Endodermal cell (in vitro differentiated cells): ENCODE data around the gene PRLHR. TPM values are rescaled to one million over a fixed set of nuclear protein-coding genes. Genes with fewer than 3 reads are reported as not detected.

Source experiments
- DNase-seq: peaks from one replicate; pipeline ENCODE4 v3.0.0-alpha.2; 2017
- H3K27ac ChIP-seq: 2 replicates; pipeline ENCODE4 v1.5.1; 2013; ENCODE audit warnings: mild to moderate bottlenecking, low read depth, low read length, moderate library complexity
- H3K27me3 ChIP-seq: 2 replicates; pipeline ENCODE4 v1.6.1; 2013; ENCODE audit warnings: mild to moderate bottlenecking, low read length, moderate library complexity; ENCODE audit not compliant: insufficient read depth, control insufficient read depth, poor library complexity, severe bottlenecking
- H3K36me3 ChIP-seq: 2 replicates; pipeline ENCODE4 v1.7.0; 2013; ENCODE audit warnings: mild to moderate bottlenecking, low read length, moderate library complexity; ENCODE audit not compliant: control insufficient read depth, insufficient read depth
- H3K4me1 ChIP-seq: one replicate; pipeline ENCODE4 v1.7.0; 2013; ENCODE audit warnings: low read length; ENCODE audit not compliant: control insufficient read depth, insufficient read depth
- H3K4me3 ChIP-seq: 2 replicates; pipeline ENCODE4 v1.5.1; 2013; ENCODE audit warnings: mild to moderate bottlenecking, low read length, moderate library complexity
- H3K9ac ChIP-seq: 2 replicates; pipeline ENCODE4 v1.6.1; 2013; ENCODE audit warnings: mild to moderate bottlenecking, low read length, moderate library complexity; ENCODE audit not compliant: poor library complexity, severe bottlenecking; ENCODE audit errors: extremely low read depth
- H3K9me3 ChIP-seq: 2 replicates; pipeline ENCODE4 v1.6.1; 2013; ENCODE audit warnings: mild to moderate bottlenecking, low read length, moderate library complexity; ENCODE audit not compliant: control insufficient read depth
- H3K27ac Mint-ChIP-seq: 2 replicates; pipeline ENCODE4 v1.8.0; 2020; ENCODE audit warnings: mixed read lengths
- H3K27me3 Mint-ChIP-seq: 2 replicates; pipeline ENCODE4 v1.8.0; 2021; ENCODE audit warnings: mild to moderate bottlenecking, mixed read lengths; ENCODE audit not compliant: insufficient read depth
- H3K36me3 Mint-ChIP-seq: 2 replicates; pipeline ENCODE4 v1.8.0; 2020; ENCODE audit warnings: low read depth, mixed read lengths
- H3K4me1 Mint-ChIP-seq: 2 replicates; pipeline ENCODE4 v1.8.0; 2020; ENCODE audit warnings: mixed read lengths
- H3K4me3 Mint-ChIP-seq: 2 replicates; pipeline ENCODE4 v1.8.0; 2020; ENCODE audit warnings: mild to moderate bottlenecking, moderate library complexity, mixed read lengths
- H3K9me3 Mint-ChIP-seq: 2 replicates; pipeline ENCODE4 v1.8.0; 2020; ENCODE audit warnings: mild to moderate bottlenecking, mixed read lengths
- WGBS, 2 experiments: methylation state at CpG; one replicate each; pipeline versions ENCODE4 v1.1.5 to v1.1.7; 2013; ENCODE audit warnings: missing lambda C conversion rate in 2 of 2, mixed read lengths in 1 of 2; ENCODE audit not compliant: insufficient coverage in 1 of 2, insufficient read length in 1 of 2; 5-methylcytosine and 5-hydroxymethylcytosine counted together
- total RNA-seq, 2 donors: library from RNA; stranded (reverse); fragmentation: NEBNext Ultra II Directional in 1 of 2; extraction: Animal tissue kit (Norgen Biotek cat#: 25700) in 1 of 2; gene quantifications; 2 replicates in 1 of 2; 3 replicates in 1 of 2; pipeline ENCODE4 v1.2.1, GENCODE V29; 2021
- TF ChIP-seq, protein P1 (sequence below): fragments of 200-600 bp; sonication (generic); conservative IDR thresholded peaks from 2 replicates; pipeline ENCODE4 v1.5.0; 2021; ENCODE audit warnings: antibody characterized with exemption, mild to moderate bottlenecking

The PRLHR gene
- total RNA-seq, 2 donors from 2014 or later: not detected

DNA sequence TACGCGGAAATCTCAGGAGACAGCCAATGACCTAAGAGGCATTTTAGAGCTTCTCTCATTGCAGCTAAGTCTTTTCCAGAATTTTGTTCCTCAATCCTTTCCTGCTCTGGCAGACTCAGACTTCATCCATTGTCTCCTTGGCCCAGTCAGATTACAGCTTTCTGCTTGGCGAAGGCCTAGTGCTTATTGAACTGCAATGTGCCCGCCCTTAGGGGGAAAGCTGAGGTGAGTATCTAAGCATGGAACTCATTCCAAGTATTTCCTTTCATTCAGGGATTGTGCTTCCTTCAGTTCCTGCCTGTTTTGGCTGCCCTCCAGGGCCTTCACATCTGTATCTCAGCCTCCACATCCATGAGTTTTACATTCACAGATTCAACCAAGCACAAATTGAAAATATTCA lies 37.5 kb downstream of the PRLHR start:
- peaks cover 3% of the 10 kb centered on the region for H3K27me3 Mint-ChIP-seq
- 63 to 65% methylated on average over 3 to 4 of the region's 4 CpGs for WGBS, 2 experiments
- H3K9me3 Mint-ChIP-seq: peaks cover 5% of the 10 kb centered on the region
- H3K4me3 Mint-ChIP-seq: no peak overlapping the region
- H3K27me3 ChIP-seq: no peaks in the 10 kb centered on the region
- H3K36me3 Mint-ChIP-seq: no peaks in the 10 kb centered on the region
- H3K9me3 ChIP-seq: no peaks in the 10 kb centered on the region
- H3K4me1 Mint-ChIP-seq: no peaks in the 10 kb centered on the region
- TF ChIP-seq, protein P1, sequence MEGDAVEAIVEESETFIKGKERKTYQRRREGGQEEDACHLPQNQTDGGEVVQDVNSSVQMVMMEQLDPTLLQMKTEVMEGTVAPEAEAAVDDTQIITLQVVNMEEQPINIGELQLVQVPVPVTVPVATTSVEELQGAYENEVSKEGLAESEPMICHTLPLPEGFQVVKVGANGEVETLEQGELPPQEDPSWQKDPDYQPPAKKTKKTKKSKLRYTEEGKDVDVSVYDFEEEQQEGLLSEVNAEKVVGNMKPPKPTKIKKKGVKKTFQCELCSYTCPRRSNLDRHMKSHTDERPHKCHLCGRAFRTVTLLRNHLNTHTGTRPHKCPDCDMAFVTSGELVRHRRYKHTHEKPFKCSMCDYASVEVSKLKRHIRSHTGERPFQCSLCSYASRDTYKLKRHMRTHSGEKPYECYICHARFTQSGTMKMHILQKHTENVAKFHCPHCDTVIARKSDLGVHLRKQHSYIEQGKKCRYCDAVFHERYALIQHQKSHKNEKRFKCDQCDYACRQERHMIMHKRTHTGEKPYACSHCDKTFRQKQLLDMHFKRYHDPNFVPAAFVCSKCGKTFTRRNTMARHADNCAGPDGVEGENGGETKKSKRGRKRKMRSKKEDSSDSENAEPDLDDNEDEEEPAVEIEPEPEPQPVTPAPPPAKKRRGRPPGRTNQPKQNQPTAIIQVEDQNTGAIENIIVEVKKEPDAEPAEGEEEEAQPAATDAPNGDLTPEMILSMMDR: no peak
- no peaks in the 10 kb centered on the region for H3K4me1 ChIP-seq
- no peak overlapping the region for H3K27ac ChIP-seq
- H3K4me3 ChIP-seq: no peak overlapping the region
- no peak overlapping the region for H3K9ac ChIP-seq
- H3K27ac Mint-ChIP-seq: no peak overlapping the region
- no peaks in the 10 kb centered on the region for H3K36me3 ChIP-seq
- DNase-seq: no peak

DNA sequence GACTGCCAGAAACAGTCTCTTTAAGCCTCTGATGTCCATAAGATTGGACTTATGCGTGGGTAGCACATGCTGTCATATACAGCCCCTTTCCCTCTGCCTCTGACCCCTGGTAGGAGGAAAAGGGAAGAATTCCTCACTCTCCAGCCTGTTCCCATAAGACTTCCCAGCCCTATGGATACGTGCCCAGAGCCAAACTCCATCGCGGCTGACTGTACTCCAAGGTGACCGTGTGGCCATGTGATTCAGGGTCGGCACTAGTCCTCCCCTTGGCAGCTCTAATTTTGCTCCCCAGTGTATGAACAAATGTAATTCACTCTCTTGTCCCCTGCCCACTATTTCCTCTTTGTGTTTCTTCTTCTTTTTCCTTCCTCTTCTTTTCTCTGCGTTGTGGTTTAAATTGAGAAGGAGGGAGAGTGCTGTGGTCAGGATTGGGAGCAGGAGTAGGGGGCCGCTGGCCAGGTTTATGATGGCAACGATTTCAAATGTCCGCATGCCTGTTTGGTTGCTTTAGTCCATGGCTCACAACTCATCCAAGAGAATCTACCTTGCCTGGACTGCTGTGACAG lies 43.8 kb downstream of the PRLHR start:
- Histone ChIP-seq H3K27me3 (no peaks in the 10 kb centered on the region), H3K4me3 (no peak overlapping the region), H3K9me3 (no peaks in the 10 kb centered on the region), H3K36me3 (no peaks in the 10 kb centered on the region), H3K27ac (no peak overlapping the region), H3K4me1 (no peaks in the 10 kb centered on the region), H3K9ac (no peak overlapping the region)
- TF ChIP-seq, protein P1: no peak
- Mint-ChIP-seq H3K4me3 (no peak overlapping the region), H3K9me3 (no peaks in the 10 kb centered on the region), H3K27ac (no peak overlapping the region), H3K36me3 (no peaks in the 10 kb centered on the region), H3K27me3 (peaks cover 20% of the 10 kb centered on the region), H3K4me1 (no peaks in the 10 kb centered on the region)
- no peak for DNase-seq
- WGBS, 2 experiments: 80 to 87% methylated on average over 5 to 9 of the region's 10 CpGs

DNA sequence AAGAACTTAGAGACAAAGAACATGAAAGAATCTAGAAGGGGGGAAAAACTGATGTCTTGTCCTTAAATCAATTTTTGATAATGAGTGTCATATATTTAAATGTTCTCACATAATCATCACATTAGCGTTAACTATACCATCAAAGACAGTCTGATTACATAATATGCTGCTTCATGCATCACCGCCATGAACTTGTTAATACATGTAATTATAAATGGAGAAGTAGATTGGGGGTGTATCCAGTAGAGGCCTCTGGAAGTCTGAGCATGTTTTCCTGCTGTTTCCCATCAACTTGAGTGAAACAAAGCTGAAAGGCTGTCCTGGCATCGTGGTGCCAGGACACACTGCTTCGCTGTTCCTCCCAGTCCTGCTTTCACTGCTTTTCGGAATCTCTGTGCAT lies 48.2 kb downstream of the PRLHR start:
- WGBS, 2 experiments: 88 to 98% methylated on average over 1 to 4 of the region's 5 CpGs
- H3K36me3 Mint-ChIP-seq: no peaks in the 10 kb centered on the region
- no peaks in the 10 kb centered on the region for H3K9me3 Mint-ChIP-seq
- DNase-seq: no peak
- no peaks in the 10 kb centered on the region for H3K4me1 Mint-ChIP-seq
- no peaks in the 10 kb centered on the region for H3K4me1 ChIP-seq
- peaks cover 40% of the 10 kb centered on the region for H3K27me3 Mint-ChIP-seq
- TF ChIP-seq, protein P1: no peak
- no peak overlapping the region for H3K27ac Mint-ChIP-seq
- H3K27me3 ChIP-seq: peaks cover 16% of the 10 kb centered on the region
- H3K36me3 ChIP-seq: no peaks in the 10 kb centered on the region
- no peak overlapping the region for H3K9ac ChIP-seq
- no peak overlapping the region for H3K4me3 Mint-ChIP-seq
- no peak overlapping the region for H3K4me3 ChIP-seq
- no peak overlapping the region for H3K27ac ChIP-seq
- no peaks in the 10 kb centered on the region for H3K9me3 ChIP-seq
